Medulla oblongata (tissue), 1 donor: ENCODE data around the gene WDR70.

ENCODE experiments used
- DNase-seq: peaks from one replicate; pipeline ENCODE4 v3.0.0-alpha.2; 2015; ENCODE audit errors: extremely low spot score

Gene WDR70

GRCh38 chr5:37722236-37723161 lies 343.4 kb downstream of the WDR70 start:
- no peak for DNase-seq

GRCh38 chr5:37723162-37723961 lies 344.2 kb downstream of the WDR70 start:
- DNase-seq, result peak; percentile 33

- no peak for DNase-seq
These were observed 345.4 kb downstream of the WDR70 start for GRCh38 chr5:37724395-37725125.

- DNase-seq, result no peak
These were observed 346.1 kb downstream of the WDR70 start for GRCh38 chr5:37725185-37725584.

- DNase-seq, result no peak
These were observed 348.1 kb downstream of the WDR70 start for GRCh38 chr5:37727238-37727637.

- no peak for DNase-seq
These were observed 351.9 kb downstream of the WDR70 start for GRCh38 chr5:37730896-37731455.

- no peak for DNase-seq
These were observed 355.0 kb downstream of the WDR70 start for GRCh38 chr5:37734114-37734513.

- peak; percentile 65 for DNase-seq
These were observed 356.7 kb downstream of the WDR70 start for GRCh38 chr5:37735649-37736347.

GRCh38 chr5:37736397-37736796 lies 357.3 kb downstream of the WDR70 start:
- no peak for DNase-seq

- DNase-seq, result no peak
These were observed 358.4 kb downstream of the WDR70 start for GRCh38 chr5:37737326-37738056.

- no peak for DNase-seq
These were observed 359.1 kb downstream of the WDR70 start for GRCh38 chr5:37738057-37738691.

- DNase-seq, result no peak
These were observed 359.9 kb downstream of the WDR70 start for GRCh38 chr5:37738865-37739488.

- DNase-seq, result no peak
These were observed 360.7 kb downstream of the WDR70 start for GRCh38 chr5:37739817-37740261.

- DNase-seq, result no peak
These were observed 361.4 kb downstream of the WDR70 start for GRCh38 chr5:37740331-37741066.

GRCh38 chr5:37742111-37742510 lies 363.0 kb downstream of the WDR70 start:
- no peak for DNase-seq

- no peak for DNase-seq
These were observed 372.1 kb downstream of the WDR70 start for GRCh38 chr5:37751227-37751626.

GRCh38 chr5:37754976-37755375 lies 375.9 kb downstream of the WDR70 start:
- DNase-seq, result no peak

GRCh38 chr5:37755581-37755980 lies 376.5 kb downstream of the WDR70 start:
- DNase-seq, result no peak

GRCh38 chr5:37756248-37756647 lies 377.1 kb downstream of the WDR70 start:
- no peak for DNase-seq
